ENCODE measurements around the gene EEF2KMT.

DNA sequence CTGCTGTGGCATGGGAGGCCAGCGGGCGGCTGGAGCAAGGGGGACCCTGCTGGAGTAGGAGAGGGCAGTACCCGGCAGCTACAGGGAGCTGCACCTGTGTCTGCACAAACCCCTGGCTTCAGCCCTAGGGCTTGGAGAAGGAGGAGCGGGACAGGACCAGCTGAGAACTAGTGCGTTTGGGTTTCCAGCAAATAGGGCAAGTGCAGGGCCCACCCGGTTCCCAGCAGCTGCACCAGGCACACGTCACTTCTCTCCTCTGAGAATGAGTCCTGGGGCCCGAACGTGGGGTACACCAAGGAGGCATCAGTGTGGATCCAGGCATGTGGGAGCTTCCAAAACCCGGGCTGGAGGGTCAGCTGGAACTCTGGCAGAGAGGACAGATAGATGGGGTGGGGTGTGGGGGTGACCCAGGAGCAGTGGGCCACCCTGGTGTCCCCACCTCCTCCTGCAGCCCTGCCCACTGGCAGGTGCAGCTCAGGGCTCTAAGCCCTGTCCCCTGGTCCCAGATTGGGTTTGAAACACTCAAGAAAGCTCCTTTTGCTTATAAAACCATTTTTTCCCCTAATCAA lies 37.4 kb downstream of the EEF2KMT start:
- TF ChIP-seq, protein P1, sequence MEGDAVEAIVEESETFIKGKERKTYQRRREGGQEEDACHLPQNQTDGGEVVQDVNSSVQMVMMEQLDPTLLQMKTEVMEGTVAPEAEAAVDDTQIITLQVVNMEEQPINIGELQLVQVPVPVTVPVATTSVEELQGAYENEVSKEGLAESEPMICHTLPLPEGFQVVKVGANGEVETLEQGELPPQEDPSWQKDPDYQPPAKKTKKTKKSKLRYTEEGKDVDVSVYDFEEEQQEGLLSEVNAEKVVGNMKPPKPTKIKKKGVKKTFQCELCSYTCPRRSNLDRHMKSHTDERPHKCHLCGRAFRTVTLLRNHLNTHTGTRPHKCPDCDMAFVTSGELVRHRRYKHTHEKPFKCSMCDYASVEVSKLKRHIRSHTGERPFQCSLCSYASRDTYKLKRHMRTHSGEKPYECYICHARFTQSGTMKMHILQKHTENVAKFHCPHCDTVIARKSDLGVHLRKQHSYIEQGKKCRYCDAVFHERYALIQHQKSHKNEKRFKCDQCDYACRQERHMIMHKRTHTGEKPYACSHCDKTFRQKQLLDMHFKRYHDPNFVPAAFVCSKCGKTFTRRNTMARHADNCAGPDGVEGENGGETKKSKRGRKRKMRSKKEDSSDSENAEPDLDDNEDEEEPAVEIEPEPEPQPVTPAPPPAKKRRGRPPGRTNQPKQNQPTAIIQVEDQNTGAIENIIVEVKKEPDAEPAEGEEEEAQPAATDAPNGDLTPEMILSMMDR (IDR thresholded peaks at IDR 0.05): no peak
- TF ChIP-seq POLR2A (IDR thresholded peaks at IDR 0.05): no peak
